ENCODE results near the gene FOXE1. TPM values are rescaled to one million over a fixed set of nuclear protein-coding genes. Genes with fewer than 3 reads are reported as not detected.
A peak's percentile ranks its signal among the peaks of the same experiment; 100 is the strongest.

FOXE1 gene
- total and polyA plus RNA-seq, 2 of the 13 experiments (the other 11 are each of a cell fraction or from before 2014, with no cell fraction given), result not detected

DNA sequence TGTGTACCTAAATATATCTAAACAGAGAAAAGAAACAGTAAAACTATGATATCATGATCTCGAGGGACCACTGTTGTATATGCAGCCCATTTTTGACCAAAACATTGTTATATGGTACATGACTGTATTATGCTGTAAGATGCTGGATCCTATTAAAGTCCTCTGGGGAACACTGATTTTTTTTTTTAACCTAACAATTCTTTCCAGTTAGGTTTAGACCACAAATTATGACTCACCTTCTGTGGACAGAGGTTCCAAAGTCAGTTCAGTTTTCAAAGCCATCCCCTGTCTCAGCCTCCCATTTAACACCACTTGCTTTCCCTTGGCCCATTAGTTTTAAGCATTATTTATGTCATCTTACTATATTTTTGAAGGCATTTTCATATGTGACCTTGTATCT, 42.2 kb downstream of the FOXE1 start (continued):
- TF ChIP-seq TEAD2 (CRISPR knock-in tag; IDR thresholded peaks at IDR 0.05) (no peak), HDAC2 (CRISPR knock-in tag; IDR thresholded peaks at IDR 0.05) (no peak)

GRCh38 chr9:97895695-97896332, 42.8 kb downstream of the FOXE1 start:
- Histone ChIP-seq H4K20me1 (ENCODE audit: insufficient read depth, low read length) (no peaks in the 10 kb centered on the region), H3K27me3 (ENCODE audit: control insufficient read depth in 1 of 2, insufficient read depth in 2 of 2, low read length in 2 of 2) (no peaks in the 10 kb centered on the region), H3K27ac (ENCODE audit: extremely low read length, insufficient read depth, low read length) (no peak overlapping the region), H3K4me3 (replicated peaks in 1 of 3; ENCODE audit: insufficient read depth in 1 of 3, low read depth in 2 of 3, low read length in 3 of 3) (no peak overlapping the region), H3K36me3 (replicated peaks in 1 of 2; ENCODE audit: control insufficient read depth in 1 of 2, insufficient read depth in 2 of 2, low read length in 2 of 2) (peaks cover 0 to 1% of the 10 kb centered on the region in 2 experiments; a peak in 1 of 5 replicates), H3K4me2 (ENCODE audit: low read depth, low read length) (no peak overlapping the region), H3K4me1 (ENCODE audit: insufficient read depth, low read length) (peaks cover 7% of the 10 kb centered on the region), H3K9ac (ENCODE audit: insufficient read depth, low read depth, low read length) (no peak overlapping the region), H3K79me2 (ENCODE audit: insufficient read depth, low read length) (no peaks in the 10 kb centered on the region), H2AFZ (ENCODE audit: low read length) (no peak overlapping the region), H3K9me3 (ENCODE audit: low read length) (no peaks in the 10 kb centered on the region)
- intact Hi-C loops (cut with micrococcal nuclease; ENCODE audit: unreplicated experiment) (no loop called here), in situ Hi-C loops (cut with HindIII; ENCODE audit: extremely low pct_ligation_motif_present, low pct_unique_long_range_greater_than_20kb) (no loop called here)
- no TSS peak for BruUV-seq (replicated peaks)
- CTCF ChIA-PET (ENCODE audit: low intra/inter-chr PET ratio, low total read pairs), result no interaction called here
- ATAC-seq (peak; percentile 81), FAIRE-seq (peak; percentile 78), DNase-seq (ENCODE audit: low spot score) (peak; percentile 25)
- 92% methylated on average over 6 of the region's 6 CpGs for WGBS (ENCODE audit: low lambda C conversion rate)
- TF ChIP-seq ZNF772 (CRISPR knock-in tag; IDR thresholded peaks at IDR 0.05) (no peak), FOSL1 (CRISPR knock-in tag; IDR thresholded peaks at IDR 0.05; ENCODE audit: borderline replicate concordance) (no peak)
- TF ChIP-seq, protein P1, sequence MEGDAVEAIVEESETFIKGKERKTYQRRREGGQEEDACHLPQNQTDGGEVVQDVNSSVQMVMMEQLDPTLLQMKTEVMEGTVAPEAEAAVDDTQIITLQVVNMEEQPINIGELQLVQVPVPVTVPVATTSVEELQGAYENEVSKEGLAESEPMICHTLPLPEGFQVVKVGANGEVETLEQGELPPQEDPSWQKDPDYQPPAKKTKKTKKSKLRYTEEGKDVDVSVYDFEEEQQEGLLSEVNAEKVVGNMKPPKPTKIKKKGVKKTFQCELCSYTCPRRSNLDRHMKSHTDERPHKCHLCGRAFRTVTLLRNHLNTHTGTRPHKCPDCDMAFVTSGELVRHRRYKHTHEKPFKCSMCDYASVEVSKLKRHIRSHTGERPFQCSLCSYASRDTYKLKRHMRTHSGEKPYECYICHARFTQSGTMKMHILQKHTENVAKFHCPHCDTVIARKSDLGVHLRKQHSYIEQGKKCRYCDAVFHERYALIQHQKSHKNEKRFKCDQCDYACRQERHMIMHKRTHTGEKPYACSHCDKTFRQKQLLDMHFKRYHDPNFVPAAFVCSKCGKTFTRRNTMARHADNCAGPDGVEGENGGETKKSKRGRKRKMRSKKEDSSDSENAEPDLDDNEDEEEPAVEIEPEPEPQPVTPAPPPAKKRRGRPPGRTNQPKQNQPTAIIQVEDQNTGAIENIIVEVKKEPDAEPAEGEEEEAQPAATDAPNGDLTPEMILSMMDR (CRISPR knock-in tag; IDR thresholded peaks at IDR 0.05), result peak; percentile 25; the same call in 1 of the 2 replicates
- POLR2A ChIA-PET, result no interaction called here
